GM18907 (cell line): Measurements from ENCODE around the gene OGFR.

Experiments
- ATAC-seq: cut with Tn5 transposase; IDR thresholded peaks from one replicate; pipeline ENCODE4 v1.9.1; 2021; ENCODE audit warnings: mild to moderate bottlenecking, moderate library complexity; ENCODE audit not compliant: unreplicated experiment

Gene OGFR

DNA sequence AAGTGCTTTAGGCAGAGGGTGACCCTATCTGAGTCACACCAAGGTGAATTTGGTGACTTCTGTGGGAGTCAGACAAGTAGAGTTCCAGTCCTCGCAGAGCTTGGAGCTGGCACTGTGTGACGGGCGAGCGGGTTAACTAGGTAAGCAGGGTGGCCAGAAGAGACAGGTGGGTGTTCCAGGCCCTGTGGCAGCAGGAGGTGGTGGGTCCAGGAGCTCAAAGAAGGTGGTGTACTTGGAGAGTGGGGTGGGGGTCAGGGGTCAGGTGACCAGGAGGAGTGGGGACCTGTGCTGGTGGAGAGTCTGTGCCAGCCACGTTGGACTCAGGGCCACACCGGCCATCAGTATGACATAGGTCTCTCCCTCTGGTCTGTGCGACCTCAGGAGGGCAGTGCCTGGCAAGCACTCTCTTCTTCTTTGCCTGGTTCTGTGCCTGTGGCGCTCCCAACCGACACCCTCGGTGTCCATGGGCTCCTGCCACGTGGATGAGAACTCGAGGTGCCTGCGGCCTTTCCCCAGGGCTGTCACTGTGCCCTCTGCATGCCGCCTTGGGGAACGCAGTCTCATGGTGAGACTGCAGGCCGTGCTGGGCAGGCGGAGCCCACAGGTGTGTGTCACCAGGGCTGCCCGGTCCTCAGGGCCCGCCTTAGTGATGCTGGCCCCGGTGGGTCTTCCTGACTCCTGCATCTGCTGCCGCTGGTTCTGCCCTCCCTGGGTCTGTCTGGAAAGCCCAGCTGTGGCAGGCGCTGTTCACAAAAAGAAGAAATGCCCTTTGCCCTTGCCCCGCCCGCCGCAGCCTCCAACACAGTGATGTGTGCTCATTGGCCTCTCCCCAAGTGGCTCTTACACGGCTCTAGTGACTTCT, 6.7 kb upstream of the OGFR start:
- no peak for ATAC-seq

DNA sequence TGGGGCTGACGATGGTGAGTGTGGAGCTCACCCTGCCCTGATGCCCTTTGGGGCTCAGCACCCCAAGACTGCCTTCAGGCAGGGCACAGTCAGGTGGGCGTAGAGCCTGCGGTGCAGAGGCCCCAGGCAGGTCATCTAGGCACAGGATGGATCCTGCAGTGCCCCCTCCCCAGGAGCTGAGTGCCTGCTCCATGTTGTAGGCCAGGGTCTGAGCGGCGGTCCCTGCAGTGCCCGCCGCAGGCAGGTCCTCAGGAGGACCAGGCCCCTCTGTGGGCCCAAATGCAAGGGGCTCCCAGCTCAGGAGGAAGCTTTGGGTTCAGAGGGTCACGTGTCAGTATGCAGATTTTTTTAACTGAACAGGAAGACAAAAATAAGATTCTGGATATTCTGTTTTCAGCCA, 5.6 kb upstream of the OGFR start:
- ATAC-seq = no peak

DNA sequence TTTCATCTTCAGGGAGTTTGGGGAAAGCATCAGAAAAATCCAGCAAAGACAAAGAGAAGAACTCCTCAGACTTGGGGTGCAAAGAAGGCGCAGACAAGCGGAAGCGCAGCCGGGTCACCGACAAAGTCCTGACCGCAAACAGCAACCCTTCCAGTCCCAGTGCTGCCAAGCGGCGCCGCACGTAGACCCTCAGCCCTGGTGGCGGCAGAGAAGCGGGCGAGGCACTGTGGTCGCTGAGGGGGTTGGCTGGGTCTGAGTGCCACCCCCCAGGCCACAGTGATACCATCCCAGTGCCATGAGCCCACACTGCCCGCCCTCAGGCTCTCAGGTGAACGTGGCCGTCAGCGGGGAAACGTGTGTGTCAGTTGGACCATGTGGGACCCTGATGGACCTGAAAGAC, 5.2 kb upstream of the OGFR start:
- no peak for ATAC-seq

DNA sequence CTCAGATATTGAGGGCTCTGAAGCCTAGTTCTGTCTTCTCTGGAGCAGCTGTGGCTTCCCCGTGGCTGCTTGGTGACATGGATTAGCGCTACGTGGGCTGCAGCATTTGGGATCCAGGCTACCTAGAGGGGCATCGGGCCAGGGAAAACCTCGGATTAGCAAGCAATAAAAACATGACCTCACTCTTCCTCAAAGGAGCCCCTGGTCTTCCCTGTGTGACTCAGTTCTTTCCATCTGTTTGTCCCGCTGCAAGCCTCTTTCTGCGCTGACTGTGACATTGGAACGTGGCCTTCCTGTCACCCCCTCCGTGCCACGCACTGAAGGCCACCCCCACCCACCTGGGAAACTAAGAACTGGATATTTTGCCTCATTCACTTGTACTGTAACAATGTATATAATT, 4.8 kb upstream of the OGFR start:
- no peak for ATAC-seq

DNA sequence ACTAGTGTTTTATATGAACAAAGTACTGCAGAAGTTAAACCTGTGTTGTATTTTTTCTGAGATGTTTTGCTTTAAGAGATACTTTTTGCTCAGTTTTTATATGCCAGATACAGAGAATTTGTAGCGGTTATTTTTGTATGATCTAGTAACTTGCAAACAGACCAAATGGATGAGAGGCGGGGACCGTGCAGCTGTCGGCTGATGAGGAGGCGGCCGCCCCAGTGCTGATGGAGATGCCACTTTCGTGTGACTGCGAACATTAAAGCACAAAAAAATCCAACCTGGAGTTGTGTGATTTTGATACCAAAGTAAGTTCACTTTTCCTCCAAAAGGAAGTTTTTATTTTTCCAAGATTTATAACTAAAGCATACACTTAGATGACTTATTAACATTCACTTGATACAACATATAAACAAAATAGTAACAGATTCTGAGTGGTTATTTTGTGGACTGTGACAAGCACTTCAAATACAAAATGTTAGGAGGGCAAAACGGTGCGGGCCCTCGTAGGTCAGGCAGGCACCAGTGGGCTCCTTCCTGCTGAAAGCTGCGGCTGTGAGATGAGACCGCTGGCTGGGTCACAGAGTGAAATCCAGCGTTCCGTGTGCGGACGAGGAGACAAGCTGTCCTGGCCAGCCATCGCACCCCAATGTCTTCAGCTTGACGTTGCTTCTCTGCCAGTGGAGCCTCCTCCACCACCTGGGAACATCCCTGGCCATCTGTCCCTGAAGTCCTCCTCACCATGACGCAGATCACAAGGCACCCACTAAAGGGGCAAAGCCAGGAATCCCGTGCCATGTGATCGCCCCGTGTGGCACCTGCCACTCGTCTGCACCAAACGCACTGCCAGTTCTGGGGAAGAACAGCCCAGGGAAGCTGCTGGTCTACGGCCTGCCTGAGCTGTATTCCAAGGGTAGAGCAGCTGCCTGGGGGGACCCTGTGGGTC, 4.0 kb upstream of the OGFR start:
- ATAC-seq = no peak

DNA sequence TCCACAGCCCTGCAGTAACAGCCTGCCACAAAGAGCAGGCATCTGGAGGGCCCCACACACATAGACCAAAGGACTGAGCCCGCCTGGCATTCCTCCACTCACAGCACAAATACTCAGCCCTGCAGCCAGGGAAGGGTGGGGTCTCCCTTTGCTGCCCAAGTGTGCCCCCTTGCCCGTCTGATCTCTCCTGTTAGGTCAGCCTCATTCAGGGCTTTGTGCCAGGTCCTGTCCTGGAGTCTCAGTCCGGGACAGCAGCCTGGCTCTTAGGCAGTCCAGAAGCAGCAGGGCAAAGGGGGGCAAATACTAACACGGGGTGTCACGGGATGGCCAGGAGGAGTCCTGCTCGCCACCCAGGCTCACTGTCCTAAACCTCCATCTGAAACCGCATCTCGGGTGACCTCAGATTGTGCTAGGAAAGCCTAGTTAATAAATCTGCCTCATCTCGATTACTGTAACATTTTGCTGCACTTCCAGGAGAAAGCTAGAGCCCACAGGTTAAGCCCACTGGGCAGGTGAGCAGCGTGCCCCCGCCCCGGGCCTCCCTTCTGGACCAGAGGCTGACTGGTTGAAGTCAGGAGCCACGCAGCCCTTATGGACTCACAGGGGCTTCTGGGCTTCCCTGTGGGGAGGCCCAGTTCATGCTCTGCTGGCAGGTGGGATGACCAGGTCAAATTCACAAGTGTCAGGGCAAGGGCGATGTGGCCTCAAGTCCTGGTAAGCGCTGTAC, 3.2 kb upstream of the OGFR start:
- no peak for ATAC-seq

DNA sequence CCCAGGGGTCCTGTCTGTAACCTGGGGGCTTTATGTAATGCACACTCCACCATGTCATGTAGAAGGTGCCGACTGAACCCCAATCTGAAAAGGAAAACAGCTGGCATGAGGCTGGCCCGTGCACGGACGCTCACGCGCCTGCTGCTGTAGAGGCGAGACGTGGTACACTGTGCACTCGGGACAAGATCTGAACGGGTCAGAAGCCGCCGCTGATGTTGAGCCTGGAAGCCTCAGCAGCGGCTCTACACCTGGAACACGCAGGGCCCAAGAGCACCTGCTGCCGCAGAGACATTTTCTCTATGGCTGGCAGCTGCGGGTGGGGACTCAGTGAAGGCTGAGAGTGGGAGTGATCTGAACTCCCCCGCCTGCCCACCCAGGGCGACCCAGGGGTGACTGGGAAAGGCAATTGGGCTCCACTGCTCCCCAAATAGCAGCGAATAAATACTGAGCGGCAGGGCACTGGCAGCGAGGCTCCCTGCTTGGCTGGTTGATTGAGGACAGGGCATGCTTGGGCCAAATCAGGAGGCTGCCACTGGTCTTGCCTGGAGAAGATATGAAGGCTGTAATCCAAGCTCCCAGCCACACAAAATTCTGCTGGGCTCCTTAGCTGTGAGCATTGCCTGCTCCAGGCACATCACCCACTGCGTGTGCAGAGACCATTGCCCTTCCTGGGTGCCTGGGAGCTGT, 2.5 kb upstream of the OGFR start:
- ATAC-seq = no peak

DNA sequence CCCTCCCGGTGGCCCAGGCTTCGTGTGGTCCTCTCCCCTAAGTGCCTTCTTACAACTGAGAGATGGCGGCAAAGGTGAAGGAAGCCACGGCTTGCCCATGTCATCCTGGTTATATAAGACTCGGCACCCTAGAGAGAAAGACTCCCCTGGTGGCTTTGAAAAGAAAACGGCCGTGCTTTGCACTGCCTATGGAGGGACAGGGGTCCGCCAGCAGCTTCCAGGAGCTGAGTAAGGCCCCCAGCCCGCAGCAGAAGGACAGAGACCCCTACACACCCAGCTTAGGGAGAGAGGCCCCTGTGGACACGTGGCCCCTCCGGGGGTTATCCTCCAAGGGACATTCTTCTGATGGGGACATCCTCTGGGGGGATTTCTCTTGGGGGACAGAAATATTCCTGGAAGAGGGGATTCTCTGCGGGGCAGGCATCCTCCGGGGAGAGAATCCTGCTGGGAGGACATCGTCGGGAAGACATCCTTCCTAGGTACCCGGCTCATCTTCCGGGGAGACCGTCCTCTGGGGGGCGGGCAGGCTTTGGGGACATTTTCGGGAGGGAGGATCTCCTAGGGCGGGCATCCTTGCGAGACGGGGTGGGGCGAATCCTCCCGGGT, 511 bp upstream of the OGFR start:
- no peak for ATAC-seq

DNA sequence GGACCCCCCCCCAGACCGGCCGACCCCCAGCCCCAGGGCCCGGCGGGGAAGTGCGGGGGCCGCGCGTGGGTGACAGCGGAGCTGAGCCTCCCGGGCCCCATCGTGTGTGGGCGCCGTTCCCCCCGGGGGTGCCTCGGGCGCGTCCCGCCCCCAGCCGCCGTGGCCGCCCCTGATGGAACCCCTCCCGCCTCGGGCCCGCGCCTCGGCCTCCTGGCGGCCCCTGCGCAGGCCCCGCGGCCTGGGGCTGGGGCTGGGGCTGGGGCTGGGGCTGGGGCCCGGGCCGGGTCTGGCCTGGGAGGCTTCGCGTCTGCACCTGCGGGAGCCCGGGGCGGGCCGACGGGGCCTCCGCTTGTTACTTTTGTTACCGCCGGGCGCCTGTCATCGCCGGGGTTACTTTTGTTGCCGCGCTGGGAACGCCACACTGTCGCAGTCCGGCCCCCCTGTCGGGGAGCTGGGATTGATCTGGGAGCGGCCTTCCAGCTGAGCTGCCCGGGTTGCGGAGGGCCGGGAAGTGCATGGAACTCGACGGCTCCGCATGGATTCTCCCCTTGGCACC, 598 bp downstream of the OGFR start:
- no peak for ATAC-seq

DNA sequence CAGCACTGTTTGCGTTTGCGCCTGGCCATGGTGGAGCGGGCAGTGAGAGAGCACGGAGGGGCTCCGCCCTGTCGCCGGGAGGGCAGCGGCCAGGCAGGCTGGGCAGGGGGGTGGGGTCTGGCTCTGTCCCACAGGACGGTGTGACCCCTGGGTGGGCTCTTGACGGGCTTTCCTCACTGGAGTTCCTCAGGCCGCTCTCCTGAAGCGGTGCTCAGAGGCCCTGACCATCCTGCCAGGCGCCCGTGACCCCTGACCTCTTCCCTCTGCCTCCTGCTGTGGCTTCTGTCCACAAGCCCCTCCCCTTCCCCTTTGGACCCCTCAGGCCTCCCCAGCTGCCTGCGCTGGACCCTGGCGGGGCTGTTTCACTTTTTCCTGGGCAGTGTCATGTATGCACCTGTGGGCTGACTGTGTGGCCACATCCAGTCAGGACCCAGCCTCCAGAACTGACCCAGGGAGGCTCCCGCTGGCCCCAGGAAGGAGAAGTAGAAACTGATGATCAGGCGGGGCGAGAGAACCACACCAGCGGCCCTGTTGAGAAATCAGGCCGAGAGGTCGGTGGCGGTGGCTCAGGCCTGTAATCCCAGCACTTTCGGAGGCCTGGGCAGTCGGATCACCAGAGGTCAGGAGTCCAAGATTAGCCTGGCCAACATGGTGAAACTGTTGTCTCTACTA, 1.2 kb downstream of the OGFR start:
- ATAC-seq = no peak

DNA sequence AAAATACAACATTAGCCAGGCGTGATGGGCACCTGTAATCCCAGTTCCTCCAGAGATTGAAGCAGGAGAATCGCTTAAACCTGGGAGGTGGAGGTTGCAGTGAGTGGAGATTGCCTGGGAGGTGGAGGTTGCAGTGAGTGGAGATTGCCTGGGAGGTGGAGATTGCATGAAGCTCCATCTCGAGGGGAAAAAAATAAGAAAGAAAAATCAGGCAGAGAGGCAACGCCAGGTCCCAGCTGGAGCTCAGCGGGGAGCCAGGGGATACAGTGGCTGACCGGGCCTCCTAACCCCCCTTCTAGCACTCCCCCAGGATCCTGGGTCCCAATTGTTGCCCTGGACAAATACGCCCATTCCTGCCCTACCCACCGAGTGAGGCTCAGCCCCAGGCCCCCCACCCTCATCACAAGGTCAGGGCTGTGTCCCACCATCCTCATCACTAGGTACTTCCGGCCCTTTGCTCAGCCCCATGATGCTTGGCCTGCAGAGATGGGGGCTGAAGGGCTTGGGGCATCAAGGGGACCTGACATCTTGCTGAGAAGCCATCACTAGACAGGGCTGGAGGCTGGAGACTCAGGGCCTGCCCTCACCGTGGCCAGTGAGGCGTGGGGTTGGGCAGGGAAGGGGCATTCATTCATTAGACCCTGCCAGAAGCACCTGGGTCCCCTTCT, 1.9 kb downstream of the OGFR start:
- ATAC-seq = no peak

DNA sequence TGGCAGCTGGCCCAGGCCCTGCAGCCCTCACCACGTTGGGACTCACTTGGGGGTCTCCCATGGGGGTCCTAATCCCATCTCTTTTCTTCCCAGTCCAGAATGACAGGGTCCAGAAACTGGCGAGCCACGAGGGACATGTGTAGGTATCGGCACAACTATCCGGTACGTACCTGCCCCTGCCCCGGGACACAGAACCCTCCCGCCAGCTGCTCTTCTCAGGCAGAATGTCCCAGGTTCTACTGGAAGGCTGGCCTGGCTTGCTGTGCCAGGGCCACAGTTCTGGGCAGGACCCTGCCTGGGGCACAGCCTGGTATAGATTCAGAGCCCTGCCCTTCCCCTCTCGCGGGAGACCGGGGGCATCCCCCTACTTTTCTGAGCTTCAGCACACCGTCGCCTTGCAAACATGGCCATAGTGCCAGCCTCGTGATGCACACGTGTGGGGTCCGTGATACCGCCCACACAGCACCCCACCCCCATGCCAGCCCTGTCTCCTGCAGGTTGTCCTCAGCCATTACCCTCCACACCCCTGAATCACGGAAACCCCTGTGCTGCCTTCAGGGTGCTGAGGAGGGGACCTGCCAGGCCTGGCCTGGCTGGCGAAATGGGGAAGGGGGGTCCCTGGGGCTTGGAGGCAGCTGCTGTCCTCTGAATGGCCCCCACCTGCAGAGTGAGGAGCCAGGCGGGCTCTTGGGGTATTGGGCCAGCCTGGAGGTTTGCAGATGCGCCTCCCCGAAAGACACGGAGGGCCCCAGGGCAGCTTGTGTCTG, 3.0 kb downstream of the OGFR start:
- ATAC-seq = no peak

DNA sequence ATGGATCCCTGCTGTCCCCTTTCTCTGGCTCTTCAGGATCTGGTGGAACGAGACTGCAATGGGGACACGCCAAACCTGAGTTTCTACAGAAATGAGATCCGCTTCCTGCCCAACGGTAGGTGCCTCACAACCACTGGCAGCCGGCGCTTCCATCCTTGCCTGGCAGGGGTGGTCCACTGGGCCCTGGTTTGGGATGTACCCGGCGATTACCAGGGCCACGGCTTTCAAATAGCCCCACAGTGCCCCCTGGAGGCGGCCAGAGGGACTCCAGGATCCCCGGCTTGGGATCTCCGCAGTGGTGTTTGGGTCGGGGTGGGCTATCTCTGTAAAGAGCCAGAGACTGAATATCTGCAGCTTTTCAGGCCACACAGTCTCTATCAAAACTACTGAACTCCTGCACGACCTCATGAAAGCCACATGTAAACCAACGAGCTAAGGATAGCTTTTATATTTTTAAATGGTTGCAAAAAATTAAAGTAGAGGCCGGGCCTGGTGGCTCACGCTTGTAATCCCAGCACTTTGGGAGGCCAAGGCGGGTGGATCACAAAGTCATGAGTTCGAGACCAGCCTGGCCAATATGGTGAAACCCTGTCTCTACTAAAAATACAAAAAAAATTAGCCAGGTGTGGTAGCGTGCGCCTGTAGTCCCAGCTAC, 3.7 kb downstream of the OGFR start:
- ATAC-seq = no peak

DNA sequence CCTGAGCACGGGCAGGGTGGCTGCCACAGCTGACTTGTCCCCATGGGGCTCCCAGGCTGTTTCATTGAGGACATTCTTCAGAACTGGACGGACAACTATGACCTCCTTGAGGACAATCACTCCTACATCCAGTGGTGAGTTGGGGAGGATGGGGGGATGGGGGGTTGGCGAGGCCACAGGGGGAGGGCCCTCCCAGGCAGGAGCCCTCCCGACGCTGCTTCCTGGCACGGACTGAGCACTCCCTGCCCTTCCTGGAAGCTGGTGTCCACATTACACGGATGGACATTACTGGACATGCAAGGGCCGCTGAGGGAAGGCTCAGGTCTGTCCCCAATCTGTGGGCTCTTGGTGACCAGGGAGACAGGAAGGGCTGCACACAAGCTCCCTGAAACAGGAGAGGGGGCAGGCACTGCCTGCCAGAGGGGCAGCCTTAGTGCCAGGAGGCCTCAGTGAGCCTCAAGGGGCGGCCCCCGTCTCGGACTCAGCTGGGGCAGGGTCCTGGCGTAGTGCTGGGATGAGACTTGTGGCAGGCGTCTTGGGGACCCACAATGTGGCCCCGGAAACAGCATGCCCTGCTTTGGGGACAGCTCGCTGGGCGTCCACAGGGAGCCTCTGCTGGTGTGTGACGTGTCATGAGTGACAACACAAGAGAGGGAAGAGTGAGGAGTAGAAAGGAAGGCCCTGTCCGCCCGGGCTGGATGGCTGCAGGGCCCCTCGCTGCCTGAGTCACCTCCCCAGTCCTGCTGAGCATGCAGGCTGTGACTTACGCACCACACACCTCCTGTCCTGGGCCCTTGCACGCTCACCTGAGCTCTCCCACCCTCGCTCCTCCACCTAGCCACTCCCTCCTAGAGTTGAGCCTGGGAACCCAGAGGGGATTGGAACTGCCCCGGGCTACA, 5.1 kb downstream of the OGFR start:
- ATAC-seq = no peak

DNA sequence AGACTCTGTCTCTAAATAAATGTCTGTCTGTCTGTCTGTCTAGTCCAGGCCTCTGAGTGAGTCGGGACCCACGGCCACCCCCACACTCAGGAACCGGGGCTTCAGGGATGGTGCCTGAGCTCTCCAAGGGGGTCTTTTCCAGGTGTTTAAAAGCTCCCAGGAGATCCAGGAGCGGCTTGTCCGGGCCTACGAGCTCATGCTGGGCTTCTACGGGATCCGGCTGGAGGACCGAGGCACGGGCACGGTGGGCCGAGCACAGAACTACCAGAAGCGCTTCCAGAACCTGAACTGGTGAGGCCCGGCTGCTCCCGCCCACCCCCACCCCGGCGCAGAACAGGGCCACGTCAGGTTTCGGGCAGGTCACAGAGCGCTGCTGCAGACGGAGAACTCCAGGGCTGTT, 6.7 kb downstream of the OGFR start:
- no peak for ATAC-seq

DNA sequence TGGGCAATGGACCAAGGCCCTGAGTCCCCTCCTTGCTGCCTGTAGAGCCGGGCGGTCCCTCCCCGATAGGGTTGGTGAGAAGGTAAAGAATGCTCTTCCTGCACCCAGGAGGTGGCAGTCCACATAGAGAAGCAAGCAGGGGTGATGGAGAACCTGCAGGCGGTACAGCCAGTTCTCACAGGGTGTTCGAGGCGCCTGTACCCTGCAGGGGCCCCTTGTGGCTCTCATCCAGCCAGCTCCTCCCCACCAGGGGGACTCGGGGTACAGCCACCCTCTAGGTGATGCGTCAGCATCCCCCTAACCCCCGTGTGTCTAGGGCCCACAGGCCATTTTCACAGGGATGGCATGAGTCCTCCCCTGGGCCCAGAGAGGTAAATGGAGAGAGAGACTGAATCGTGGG, 7.1 kb downstream of the OGFR start:
- ATAC-seq = no peak
